Measurements from ENCODE around the gene CCDC148. TPM values are rescaled to one million over a fixed set of nuclear protein-coding genes. Genes with fewer than 3 reads are reported as not detected.

The CCDC148 gene
- total RNA-seq, 1 donor from 2014 or later = 2.2 TPM

- H3K27ac Mint-ChIP-seq (ENCODE audit: unreplicated experiment) = no peak overlapping the region
- no peaks in the 10 kb centered on the region for H3K9me3 Mint-ChIP-seq (ENCODE audit: unreplicated experiment)
- no peaks in the 10 kb centered on the region for H3K27me3 Mint-ChIP-seq (ENCODE audit: unreplicated experiment)
- no peaks in the 10 kb centered on the region for H3K4me1 Mint-ChIP-seq (ENCODE audit: unreplicated experiment)
- TF ChIP-seq CTCF (IDR thresholded peaks at IDR 0.05; ENCODE audit: unreplicated experiment) = no peak
- no peaks in the 10 kb centered on the region for H3K36me3 Mint-ChIP-seq (ENCODE audit: low read depth, unreplicated experiment)
- DNase-seq (ENCODE audit: low spot score) = no peak
- no peak overlapping the region for H3K4me3 Mint-ChIP-seq (ENCODE audit: unreplicated experiment)
Measured at GRCh38 chr2:158391361-158391760, 65.2 kb downstream of the CCDC148 start.

- Mint-ChIP-seq H3K4me1 (ENCODE audit: unreplicated experiment) (no peaks in the 10 kb centered on the region), H3K27ac (ENCODE audit: unreplicated experiment) (no peak overlapping the region), H3K4me3 (ENCODE audit: unreplicated experiment) (no peak overlapping the region), H3K36me3 (ENCODE audit: low read depth, unreplicated experiment) (no peaks in the 10 kb centered on the region), H3K9me3 (ENCODE audit: unreplicated experiment) (no peaks in the 10 kb centered on the region), H3K27me3 (ENCODE audit: unreplicated experiment) (no peaks in the 10 kb centered on the region)
- TF ChIP-seq CTCF (IDR thresholded peaks at IDR 0.05; ENCODE audit: unreplicated experiment) = no peak
- DNase-seq (ENCODE audit: low spot score) = no peak
Measured at GRCh38 chr2:158388159-158388558, 68.4 kb downstream of the CCDC148 start.

GRCh38 chr2:158385646-158386045, 70.9 kb downstream of the CCDC148 start:
- H3K4me3 Mint-ChIP-seq (ENCODE audit: unreplicated experiment) = no peak overlapping the region
- H3K27ac Mint-ChIP-seq (ENCODE audit: unreplicated experiment) = no peak overlapping the region
- TF ChIP-seq CTCF (IDR thresholded peaks at IDR 0.05; ENCODE audit: unreplicated experiment) = no peak
- DNase-seq (ENCODE audit: low spot score) = no peak
- H3K9me3 Mint-ChIP-seq (ENCODE audit: unreplicated experiment) = no peaks in the 10 kb centered on the region
- no peaks in the 10 kb centered on the region for H3K4me1 Mint-ChIP-seq (ENCODE audit: unreplicated experiment)
- no peaks in the 10 kb centered on the region for H3K27me3 Mint-ChIP-seq (ENCODE audit: unreplicated experiment)
- no peaks in the 10 kb centered on the region for H3K36me3 Mint-ChIP-seq (ENCODE audit: low read depth, unreplicated experiment)

GRCh38 chr2:158381978-158382377, 74.6 kb downstream of the CCDC148 start:
- no peaks in the 10 kb centered on the region for H3K27me3 Mint-ChIP-seq (ENCODE audit: unreplicated experiment)
- no peaks in the 10 kb centered on the region for H3K9me3 Mint-ChIP-seq (ENCODE audit: unreplicated experiment)
- no peak overlapping the region for H3K27ac Mint-ChIP-seq (ENCODE audit: unreplicated experiment)
- DNase-seq (ENCODE audit: low spot score) = no peak
- no peaks in the 10 kb centered on the region for H3K4me1 Mint-ChIP-seq (ENCODE audit: unreplicated experiment)
- no peak for TF ChIP-seq CTCF (IDR thresholded peaks at IDR 0.05; ENCODE audit: unreplicated experiment)
- no peaks in the 10 kb centered on the region for H3K36me3 Mint-ChIP-seq (ENCODE audit: low read depth, unreplicated experiment)
- no peak overlapping the region for H3K4me3 Mint-ChIP-seq (ENCODE audit: unreplicated experiment)

GRCh38 chr2:158381205-158381604, 75.3 kb downstream of the CCDC148 start:
- no peak overlapping the region for H3K4me3 Mint-ChIP-seq (ENCODE audit: unreplicated experiment)
- no peak overlapping the region for H3K27ac Mint-ChIP-seq (ENCODE audit: unreplicated experiment)
- H3K36me3 Mint-ChIP-seq (ENCODE audit: low read depth, unreplicated experiment) = no peaks in the 10 kb centered on the region
- peak; percentile 50 for TF ChIP-seq CTCF (IDR thresholded peaks at IDR 0.05; ENCODE audit: unreplicated experiment)
- H3K27me3 Mint-ChIP-seq (ENCODE audit: unreplicated experiment) = no peaks in the 10 kb centered on the region
- no peaks in the 10 kb centered on the region for H3K9me3 Mint-ChIP-seq (ENCODE audit: unreplicated experiment)
- H3K4me1 Mint-ChIP-seq (ENCODE audit: unreplicated experiment) = peaks cover 5% of the 10 kb centered on the region
- DNase-seq (ENCODE audit: low spot score) = no peak

Measured in endothelial cell (in vitro differentiated cells).